ENCODE results near the gene CLEC20A.

Gene CLEC20A

GRCh38 chr1:178467837-178468236 is 28.9 kb downstream of the CLEC20A start:
- DNase-seq, result no peak

GRCh38 chr1:178465011-178465410 is 31.8 kb downstream of the CLEC20A start:
- no peak for DNase-seq

- DNase-seq, result no peak
Measured at GRCh38 chr1:178464566-178464965, 32.2 kb downstream of the CLEC20A start.

- no peak for DNase-seq
Measured at GRCh38 chr1:178464141-178464540, 32.6 kb downstream of the CLEC20A start.

- no peak for DNase-seq
Measured at GRCh38 chr1:178461701-178462100, 35.1 kb downstream of the CLEC20A start.

- DNase-seq, result no peak
Measured at GRCh38 chr1:178461104-178461503, 35.7 kb downstream of the CLEC20A start.

- no peak for DNase-seq
Measured at GRCh38 chr1:178458203-178458602, 38.6 kb downstream of the CLEC20A start.

- DNase-seq, result no peak
Measured at GRCh38 chr1:178457651-178458050, 39.1 kb downstream of the CLEC20A start.

- DNase-seq, result no peak
Measured at GRCh38 chr1:178456472-178456871, 40.3 kb downstream of the CLEC20A start.

- DNase-seq, result no peak
Measured at GRCh38 chr1:178452013-178452412, 44.8 kb downstream of the CLEC20A start.

- DNase-seq, result no peak
Measured at GRCh38 chr1:178451529-178451928, 45.2 kb downstream of the CLEC20A start.

- no peak for DNase-seq
Measured at GRCh38 chr1:178450871-178451270, 45.9 kb downstream of the CLEC20A start.

- no peak for DNase-seq
Measured at GRCh38 chr1:178442925-178443324, 53.8 kb downstream of the CLEC20A start.

GRCh38 chr1:178438432-178438831 is 58.3 kb downstream of the CLEC20A start:
- DNase-seq, result no peak

GRCh38 chr1:178436899-178437298 is 59.9 kb downstream of the CLEC20A start:
- no peak for DNase-seq

- DNase-seq, result no peak
Measured at GRCh38 chr1:178434899-178435435, 61.8 kb downstream of the CLEC20A start.

- no peak for DNase-seq
Measured at GRCh38 chr1:178434360-178434759, 62.4 kb downstream of the CLEC20A start.
